ENCODE results near the gene SLC9A9. TPM values are rescaled to one million over a fixed set of nuclear protein-coding genes. Genes with fewer than 3 reads are reported as not detected.

The SLC9A9 gene
- total RNA-seq, 8 experiments from 2014 or later, result 0.29 to 11.3 (median 5.9) TPM

GRCh38 chr3:143835312-143835711 lies 13.0 kb downstream of the SLC9A9 start:
- 50 to 92% (median 86%) methylated on average over 1 to 2 of the region's 2 CpGs; no CpG with 5 or more reads in 5 of the 10 experiments for WGBS, 10 experiments
- in situ Hi-C loops (cut with MboI; ENCODE audit: low pct_unique_long_range_greater_than_20kb in 2 of 9, low sequenced_read_pairs in 9 of 9, unreplicated experiment in 9 of 9), result no loop called here

DNA sequence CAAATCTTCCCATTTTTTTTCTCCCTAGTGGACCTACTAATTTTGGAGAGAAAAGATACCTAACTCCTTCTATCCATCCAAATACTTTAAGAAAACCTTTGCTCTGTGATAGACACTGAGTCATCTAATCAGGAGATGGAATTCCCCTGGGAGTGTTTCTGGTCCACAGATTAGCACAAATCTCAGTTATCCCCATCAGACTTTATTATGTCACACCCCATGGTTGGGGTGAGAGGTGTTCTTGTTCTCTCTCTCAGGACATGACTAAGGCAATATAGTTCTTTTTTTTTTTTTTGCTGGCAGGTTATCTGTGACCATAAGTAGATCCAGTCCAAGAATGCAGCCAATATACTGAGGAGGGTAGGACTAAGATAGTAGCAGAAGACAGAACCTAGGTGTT lies 15.8 kb downstream of the SLC9A9 start:
- Histone ChIP-seq H3K4me3 (no peak overlapping the region), H3K27ac (no peak overlapping the region), H3K4me1 (replicated peaks in 1 of 2) (peaks cover 3 to 6% of the 10 kb centered on the region in 2 donors)
- peak in 2 of 8 experiments; percentile 29 to 38 for ATAC-seq (replicated peaks in 6 of 8)
- in situ Hi-C loops (cut with MboI; ENCODE audit: low pct_unique_long_range_greater_than_20kb in 2 of 9, low sequenced_read_pairs in 9 of 9, unreplicated experiment in 9 of 9), result no loop called here

More at GRCh38 chr3:143835312-143835711, 13.0 kb downstream of the SLC9A9 start:
- Histone ChIP-seq H3K4me3 (no peak overlapping the region), H3K27ac (no peak overlapping the region), H3K4me1 (replicated peaks in 1 of 2) (peaks cover 3 to 6% of the 10 kb centered on the region in 2 donors)
- no peak for ATAC-seq (replicated peaks in 6 of 8)

DNA sequence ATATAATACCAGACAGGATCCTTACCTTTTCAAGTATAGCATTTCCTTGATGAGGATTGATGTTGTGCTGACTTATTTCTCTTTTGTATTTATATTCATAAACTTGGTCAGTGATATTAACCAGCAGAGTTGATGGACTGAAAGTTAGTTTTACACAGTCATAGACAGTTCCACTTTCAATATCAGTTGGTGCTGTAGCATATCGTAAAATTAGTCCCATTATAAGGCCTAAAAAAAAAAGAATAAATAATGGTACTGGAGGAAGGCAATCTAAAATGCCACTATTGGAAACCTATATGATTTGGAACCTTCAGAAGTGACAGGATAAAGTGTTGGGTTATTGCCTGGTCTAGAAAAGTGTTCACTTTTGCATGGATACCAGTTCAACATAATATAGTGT lies 16.3 kb downstream of the SLC9A9 start:
- in situ Hi-C loops (cut with MboI; ENCODE audit: low pct_unique_long_range_greater_than_20kb in 2 of 9, low sequenced_read_pairs in 9 of 9, unreplicated experiment in 9 of 9), result no loop called here
- 86 to 100% (median 100%) methylated on average over 1 of the region's 1 CpG; no CpG with 5 or more reads in 3 of the 10 experiments for WGBS, 10 experiments
- peaks cover 3 to 6% of the 10 kb centered on the region in 2 donors for H3K4me1 ChIP-seq (replicated peaks in 1 of 2)
- ATAC-seq (replicated peaks in 6 of 8), result no peak
- H3K27ac ChIP-seq, result no peak overlapping the region
- H3K4me3 ChIP-seq, result no peak overlapping the region

DNA sequence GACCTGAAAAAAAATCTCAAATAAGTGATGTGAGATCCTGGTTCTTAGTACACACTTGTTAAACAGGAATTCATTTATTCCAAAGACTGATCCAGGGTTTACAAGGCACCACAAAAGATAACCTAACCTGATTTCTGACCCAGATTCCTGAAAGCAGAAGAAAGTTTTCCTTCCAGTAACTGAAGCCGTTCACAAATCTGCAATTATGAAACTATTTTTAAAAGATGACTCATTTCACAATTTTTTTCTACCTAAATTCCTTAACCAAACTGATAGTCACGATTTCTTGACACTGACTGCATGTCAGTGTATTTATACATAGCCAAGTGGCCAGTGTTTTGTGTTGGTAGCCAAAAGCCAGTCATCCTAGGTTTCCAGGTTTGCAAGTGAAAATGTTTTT lies 17.1 kb downstream of the SLC9A9 start:
- in situ Hi-C loops (cut with MboI; ENCODE audit: low pct_unique_long_range_greater_than_20kb in 2 of 9, low sequenced_read_pairs in 9 of 9, unreplicated experiment in 9 of 9), result no loop called here
- 0 to 88% (median 63%) methylated on average over 1 to 2 of the region's 2 CpGs; no CpG with 5 or more reads in 1 of the 10 experiments for WGBS, 10 experiments
- Histone ChIP-seq H3K4me1 (replicated peaks in 1 of 2) (peaks cover 3 to 6% of the 10 kb centered on the region in 2 donors), H3K27ac (no peak overlapping the region), H3K4me3 (no peak overlapping the region)
- peak in 2 of 8 experiments; percentile 68 to 87 for ATAC-seq (replicated peaks in 6 of 8)

GRCh38 chr3:143830786-143831185 lies 17.5 kb downstream of the SLC9A9 start:
- ATAC-seq (replicated peaks in 6 of 8), result peak in 2 of 8 experiments; percentile 17 to 28
- no peak overlapping the region for H3K4me3 ChIP-seq
- in situ Hi-C loops (cut with MboI; ENCODE audit: low pct_unique_long_range_greater_than_20kb in 2 of 9, low sequenced_read_pairs in 9 of 9, unreplicated experiment in 9 of 9), result no loop called here
- H3K4me1 ChIP-seq (replicated peaks in 1 of 2), result peaks cover 3 to 6% of the 10 kb centered on the region in 2 donors
- no peak overlapping the region for H3K27ac ChIP-seq

DNA sequence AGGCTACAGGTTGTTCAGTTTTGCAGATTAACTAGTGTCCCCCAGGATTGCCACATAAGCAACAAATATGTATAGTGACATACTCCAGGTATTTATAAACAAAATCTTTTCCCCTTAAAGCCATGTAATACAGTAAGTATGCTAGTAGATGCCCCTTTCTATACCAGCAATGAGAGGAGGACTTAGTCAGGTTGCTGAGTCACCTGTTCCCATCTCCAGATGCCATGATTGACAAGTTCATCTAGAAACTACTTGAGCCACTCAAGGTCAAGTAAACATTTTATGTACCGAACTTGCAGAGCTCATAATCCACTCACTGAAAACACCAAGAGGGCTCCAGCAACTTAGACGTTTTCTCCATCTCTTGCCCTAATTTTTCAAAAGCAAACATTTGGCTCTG lies 18.2 kb downstream of the SLC9A9 start:
- in situ Hi-C loops (cut with MboI; ENCODE audit: low pct_unique_long_range_greater_than_20kb in 2 of 9, low sequenced_read_pairs in 9 of 9, unreplicated experiment in 9 of 9), result no loop called here
- H3K4me1 ChIP-seq (replicated peaks in 1 of 2), result peaks cover 6 to 7% of the 10 kb centered on the region in 2 donors
- no peak overlapping the region for H3K4me3 ChIP-seq
- no peak for ATAC-seq (replicated peaks in 6 of 8)
- no peak overlapping the region for H3K27ac ChIP-seq
- 20 to 78% (median 60%) methylated on average over 1 to 2 of the region's 2 CpGs; no CpG with 5 or more reads in 3 of the 10 experiments for WGBS, 10 experiments

DNA sequence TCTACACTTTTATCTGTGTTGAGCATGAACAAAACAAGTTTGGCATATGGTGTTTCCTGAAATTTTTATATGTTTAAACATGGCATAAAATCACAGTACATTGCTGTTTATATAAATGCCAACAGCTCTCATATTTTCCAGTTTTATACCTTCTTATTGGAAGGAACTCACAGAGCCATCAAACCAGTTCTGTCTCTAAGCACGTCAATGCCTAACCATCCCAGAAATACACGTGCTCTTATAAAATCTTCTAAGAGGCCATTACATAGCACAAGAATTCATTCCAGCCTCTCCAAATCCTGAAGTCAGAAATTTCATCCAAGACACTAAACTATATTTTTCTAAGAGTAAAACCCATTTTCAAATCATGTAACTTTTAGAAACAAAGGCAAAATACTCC lies 20.8 kb downstream of the SLC9A9 start:
- Histone ChIP-seq H3K4me1 (replicated peaks in 1 of 2) (peaks cover 7 to 16% of the 10 kb centered on the region in 2 donors), H3K4me3 (no peak overlapping the region), H3K27ac (no peak overlapping the region)
- 61 to 100% (median 83%) methylated on average over 1 to 2 of the region's 2 CpGs; no CpG with 5 or more reads in 2 of the 10 experiments for WGBS, 10 experiments
- no peak for ATAC-seq (replicated peaks in 6 of 8)
- in situ Hi-C loops (cut with MboI; ENCODE audit: low pct_unique_long_range_greater_than_20kb in 2 of 9, low sequenced_read_pairs in 9 of 9, unreplicated experiment in 9 of 9), result no loop called here

GRCh38 chr3:143826296-143826695 lies 22.0 kb downstream of the SLC9A9 start:
- Histone ChIP-seq H3K27ac (no peak overlapping the region), H3K4me3 (no peak overlapping the region), H3K4me1 (replicated peaks in 1 of 2) (peaks cover 11 to 23% of the 10 kb centered on the region in 2 donors)
- 0 to 100% (median 50%) methylated on average over 1 of the region's 1 CpG; no CpG with 5 or more reads in 5 of the 10 experiments for WGBS, 10 experiments
- in situ Hi-C loops (cut with MboI; ENCODE audit: low pct_unique_long_range_greater_than_20kb in 2 of 9, low sequenced_read_pairs in 9 of 9, unreplicated experiment in 9 of 9), result no loop called here
- peak in 1 of 8 experiments; percentile 46 for ATAC-seq (replicated peaks in 6 of 8)

DNA sequence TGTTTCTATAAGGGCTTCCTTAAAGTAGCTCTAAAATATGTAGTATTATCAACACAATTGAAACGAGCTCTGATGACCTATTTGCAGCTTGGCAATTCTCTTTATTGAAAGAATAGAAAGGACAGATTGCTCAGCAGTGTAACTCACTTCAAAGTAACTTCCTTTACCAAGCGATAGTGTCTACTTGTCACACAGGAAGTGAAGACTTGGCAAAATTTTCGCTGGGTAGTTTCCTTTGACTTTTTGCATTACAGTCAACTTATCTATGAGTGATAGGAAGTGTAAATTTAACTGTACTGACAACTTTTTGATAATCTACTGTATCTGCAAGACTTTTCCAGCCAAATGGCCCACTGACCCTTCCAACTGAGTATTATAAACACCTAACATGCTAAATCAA lies 22.8 kb downstream of the SLC9A9 start:
- ATAC-seq (replicated peaks in 6 of 8), result no peak
- 56 to 100% (median 78%) methylated on average over 1 to 3 of the region's 3 CpGs for WGBS, 10 experiments
- in situ Hi-C loops (cut with MboI; ENCODE audit: low pct_unique_long_range_greater_than_20kb in 2 of 9, low sequenced_read_pairs in 9 of 9, unreplicated experiment in 9 of 9), result no loop called here
- Histone ChIP-seq H3K4me3 (no peak overlapping the region), H3K27ac (no peak overlapping the region), H3K4me1 (replicated peaks in 1 of 2) (peaks cover 10 to 23% of the 10 kb centered on the region in 2 donors)

- peak in 5 of 8 experiments; percentile 28 to 78 (median 57) for ATAC-seq (replicated peaks in 6 of 8)
- Histone ChIP-seq H3K4me3 (no peak overlapping the region), H3K4me1 (replicated peaks in 1 of 2) (peaks cover 8 to 23% of the 10 kb centered on the region in 2 donors), H3K27ac (peak overlapping the region in 1 of 2 donors; percentile 13)
- in situ Hi-C loops (cut with MboI; ENCODE audit: low pct_unique_long_range_greater_than_20kb in 2 of 9, low sequenced_read_pairs in 9 of 9, unreplicated experiment in 9 of 9), result no loop called here
- 28 to 83% (median 66%) methylated on average over 2 to 3 of the region's 3 CpGs for WGBS, 10 experiments
Observed at GRCh38 chr3:143824735-143825385, 23.4 kb downstream of the SLC9A9 start.

DNA sequence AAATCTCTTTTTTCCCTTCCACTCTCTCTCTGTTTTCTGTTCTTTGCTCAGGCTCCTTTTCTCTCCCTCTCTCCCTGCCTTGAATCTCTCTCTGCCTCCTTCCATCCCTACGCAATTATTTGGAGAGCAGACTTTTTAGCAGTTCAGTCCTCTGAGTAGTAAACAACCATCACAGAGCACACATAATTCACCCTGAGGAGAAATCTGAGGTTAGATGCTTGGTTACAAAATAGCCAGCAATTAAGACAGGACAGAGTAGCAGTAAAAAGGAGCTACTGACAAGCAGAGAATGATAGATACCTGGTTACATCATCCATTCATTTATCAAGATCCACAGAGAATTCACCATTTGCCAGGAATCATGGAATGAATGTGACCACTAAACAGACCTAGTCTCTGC lies 25.5 kb downstream of the SLC9A9 start:
- no peak overlapping the region for H3K4me3 ChIP-seq
- H3K4me1 ChIP-seq (replicated peaks in 1 of 2), result peaks cover 8 to 23% of the 10 kb centered on the region in 2 donors
- no peak overlapping the region for H3K27ac ChIP-seq
- ATAC-seq (replicated peaks in 6 of 8), result peak in 5 of 8 experiments; percentile 65 to 75 (median 66)
- WGBS, 10 experiments, result 17 to 100% (median 92%) methylated on average over 1 of the region's 1 CpG; no CpG with 5 or more reads in 1 of the 10 experiments
- in situ Hi-C loops (cut with MboI; ENCODE audit: low pct_unique_long_range_greater_than_20kb in 2 of 9, low sequenced_read_pairs in 9 of 9, unreplicated experiment in 9 of 9), result no loop called here

DNA sequence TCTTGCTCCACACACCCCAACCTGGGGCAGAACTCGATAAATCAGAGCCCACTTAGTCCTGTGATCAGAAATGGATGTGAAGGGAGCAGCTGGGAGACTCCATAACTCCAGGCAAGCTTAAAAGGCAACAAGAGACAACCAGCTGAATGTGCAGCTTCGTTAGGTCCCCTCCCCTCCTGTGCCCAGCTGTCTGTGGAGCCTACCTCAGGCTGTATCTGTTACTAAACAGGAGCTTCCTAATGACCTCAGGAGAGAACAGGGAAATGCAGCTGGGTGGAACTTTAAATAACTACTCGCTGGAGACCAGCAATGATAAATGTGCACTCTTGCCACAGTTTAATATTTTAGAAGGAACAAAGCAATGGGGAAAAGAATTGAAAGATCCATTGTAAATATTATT lies 25.9 kb downstream of the SLC9A9 start:
- WGBS, 10 experiments, result 14 to 100% (median 71%) methylated on average over 1 to 3 of the region's 3 CpGs; no CpG with 5 or more reads in 3 of the 10 experiments
- peak; percentile 43 to 82 (median 66) for ATAC-seq (replicated peaks in 6 of 8)
- Histone ChIP-seq H3K27ac (peak overlapping the region in 1 of 2 donors; percentile 17), H3K4me3 (no peak overlapping the region), H3K4me1 (replicated peaks in 1 of 2) (peaks cover 8 to 23% of the 10 kb centered on the region in 2 donors)
- in situ Hi-C loops (cut with MboI; ENCODE audit: low pct_unique_long_range_greater_than_20kb in 2 of 9, low sequenced_read_pairs in 9 of 9, unreplicated experiment in 9 of 9), result no loop called here

DNA sequence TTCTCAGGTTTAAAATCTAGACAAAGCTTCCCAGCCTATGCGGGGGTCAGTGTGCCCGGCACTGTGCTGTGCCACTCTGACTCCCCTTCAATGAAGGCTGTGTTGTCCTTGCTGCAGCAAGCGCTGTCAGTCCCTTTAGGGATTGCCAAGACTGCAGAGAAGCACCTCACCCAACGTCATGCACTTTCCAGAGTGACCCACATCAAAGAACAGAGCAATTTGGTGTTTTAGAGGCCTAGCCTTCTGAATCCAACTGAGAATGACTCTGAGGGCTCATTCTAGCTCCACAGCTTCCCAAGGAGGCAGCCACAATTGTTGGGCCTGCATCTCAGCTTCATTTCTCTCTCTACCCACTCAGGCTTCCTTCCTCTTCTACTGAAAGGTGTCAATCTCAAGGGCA lies 26.4 kb downstream of the SLC9A9 start:
- Histone ChIP-seq H3K4me1 (replicated peaks in 1 of 2) (peaks cover 8 to 23% of the 10 kb centered on the region in 2 donors), H3K27ac (no peak overlapping the region), H3K4me3 (no peak overlapping the region)
- WGBS, 10 experiments, result 67 to 100% (median 86%) methylated on average over 1 to 3 of the region's 4 CpGs; no CpG with 5 or more reads in 5 of the 10 experiments
- ATAC-seq (replicated peaks in 6 of 8), result no peak
- in situ Hi-C loops (cut with MboI; ENCODE audit: low pct_unique_long_range_greater_than_20kb in 2 of 9, low sequenced_read_pairs in 9 of 9, unreplicated experiment in 9 of 9), result no loop called here

All from motor neuron (in vitro differentiated cells).